ENCODE data around the gene KCNK2. TPM values are rescaled to one million over a fixed set of nuclear protein-coding genes. Genes with fewer than 3 reads are reported as not detected.

KCNK2 gene
- total RNA-seq, 1 experiment from 2014 or later, result 0.18 TPM

DNA sequence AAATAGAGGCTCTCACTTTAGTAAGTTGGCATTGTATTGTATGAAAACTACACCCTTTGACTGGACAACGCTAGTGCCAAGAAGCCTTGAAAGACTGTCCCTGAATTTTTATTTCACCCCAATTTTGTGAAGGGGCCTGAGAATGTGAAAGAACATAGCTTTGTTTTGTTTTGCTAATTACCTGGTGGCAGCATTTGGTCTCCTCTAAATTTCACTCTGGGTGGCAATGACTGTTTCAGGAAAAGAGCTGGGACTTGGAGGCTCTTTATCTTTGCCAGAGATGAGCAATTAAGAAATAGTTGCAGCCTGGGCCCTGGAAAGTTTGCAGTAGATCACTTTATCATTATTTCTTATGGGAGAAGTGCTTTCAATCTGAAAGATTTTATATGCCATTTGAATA, 117.6 kb downstream of the KCNK2 start:
- no peak for TF ChIP-seq CTCF (IDR thresholded peaks at IDR 0.05; ENCODE audit: insufficient read depth in 1 of 2, low read depth in 1 of 2, low read length in 1 of 2, severe bottlenecking in 1 of 2, unreplicated experiment in 1 of 2)
- ChIA-PET CTCF (no interaction called here), POLR2A (no interaction called here)
- Mint-ChIP-seq H3K27me3 (ENCODE audit: insufficient read depth, unreplicated experiment) (peaks cover 13% of the 10 kb centered on the region), H3K9me3 (ENCODE audit: unreplicated experiment) (no peaks in the 10 kb centered on the region), H3K36me3 (ENCODE audit: insufficient read depth, unreplicated experiment) (no peaks in the 10 kb centered on the region), H3K27ac (ENCODE audit: unreplicated experiment) (no peak overlapping the region), H3K4me3 (ENCODE audit: unreplicated experiment) (no peak overlapping the region), H3K4me1 (ENCODE audit: low read depth, unreplicated experiment) (no peaks in the 10 kb centered on the region)
- no peaks in the 10 kb centered on the region for H3K36me3 ChIP-seq (ENCODE audit: control insufficient read depth, insufficient read depth, low read length)
- BruUV-seq (replicated peaks), result no TSS peak
- H3K4me1 ChIP-seq, result no peaks in the 10 kb centered on the region
- no peak overlapping the region for H3K4me3 ChIP-seq (ENCODE audit: low read depth, low read length)
- intact Hi-C loops (cut with micrococcal nuclease; ENCODE audit: unreplicated experiment), result no loop called here
- H3K27me3 ChIP-seq (replicated peaks; ENCODE audit: control insufficient read depth, insufficient read depth, low read length), result no peaks in the 10 kb centered on the region; the same call in 1 of the 2 replicates
- H3K9me3 ChIP-seq, result no peaks in the 10 kb centered on the region
- DNase-seq, result no peak

DNA sequence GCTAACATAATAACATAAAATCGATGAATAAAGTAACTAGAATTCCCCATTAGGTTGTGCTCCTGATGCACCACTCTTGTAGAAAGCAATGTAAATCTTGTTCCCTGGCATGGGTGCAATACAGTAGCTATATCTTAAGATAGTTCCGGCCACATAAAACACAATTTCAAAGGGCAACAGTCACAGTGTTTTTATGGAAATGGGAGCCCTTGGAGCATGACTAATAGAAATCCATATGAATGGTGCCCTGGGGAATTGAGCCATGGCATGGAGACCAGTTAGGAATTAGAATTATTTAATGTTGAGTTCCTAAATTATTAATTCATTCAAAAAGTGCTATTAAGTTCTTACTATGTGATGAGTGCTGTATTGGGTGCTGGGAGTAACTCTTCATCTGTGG, 118.7 kb downstream of the KCNK2 start:
- no peak for TF ChIP-seq CTCF (IDR thresholded peaks at IDR 0.05; ENCODE audit: insufficient read depth in 1 of 2, low read depth in 1 of 2, low read length in 1 of 2, severe bottlenecking in 1 of 2, unreplicated experiment in 1 of 2)
- H3K4me1 Mint-ChIP-seq (ENCODE audit: low read depth, unreplicated experiment), result no peaks in the 10 kb centered on the region
- ChIA-PET POLR2A (no interaction called here), CTCF (no interaction called here)
- H3K4me1 ChIP-seq, result no peaks in the 10 kb centered on the region
- peaks cover 13% of the 10 kb centered on the region for H3K27me3 Mint-ChIP-seq (ENCODE audit: insufficient read depth, unreplicated experiment)
- H3K9me3 ChIP-seq, result no peaks in the 10 kb centered on the region
- no TSS peak for BruUV-seq (replicated peaks)
- H3K27ac Mint-ChIP-seq (ENCODE audit: unreplicated experiment), result no peak overlapping the region
- H3K36me3 ChIP-seq (ENCODE audit: control insufficient read depth, insufficient read depth, low read length), result no peaks in the 10 kb centered on the region
- no peaks in the 10 kb centered on the region for H3K9me3 Mint-ChIP-seq (ENCODE audit: unreplicated experiment)
- no peak overlapping the region for H3K4me3 ChIP-seq (ENCODE audit: low read depth, low read length)
- H3K4me3 Mint-ChIP-seq (ENCODE audit: unreplicated experiment), result no peak overlapping the region
- intact Hi-C loops (cut with micrococcal nuclease; ENCODE audit: unreplicated experiment), result no loop called here
- no peaks in the 10 kb centered on the region; the same call in 1 of the 2 replicates for H3K27me3 ChIP-seq (replicated peaks; ENCODE audit: control insufficient read depth, insufficient read depth, low read length)
- no peak for DNase-seq
- no peaks in the 10 kb centered on the region for H3K36me3 Mint-ChIP-seq (ENCODE audit: insufficient read depth, unreplicated experiment)

GRCh38 chr1:215202868-215203267, 120.3 kb downstream of the KCNK2 start:
- H3K27ac Mint-ChIP-seq (ENCODE audit: unreplicated experiment), result no peak overlapping the region
- CTCF ChIA-PET, result no interaction called here

More at GRCh38 chr1:215202868-215203267, 120.3 kb downstream of the KCNK2 start:
- peaks cover 13% of the 10 kb centered on the region for H3K27me3 Mint-ChIP-seq (ENCODE audit: insufficient read depth, unreplicated experiment)
- no peaks in the 10 kb centered on the region for H3K4me1 Mint-ChIP-seq (ENCODE audit: low read depth, unreplicated experiment)
- DNase-seq, result no peak
- H3K4me1 ChIP-seq, result no peaks in the 10 kb centered on the region
- H3K4me3 Mint-ChIP-seq (ENCODE audit: unreplicated experiment), result no peak overlapping the region
- H3K27me3 ChIP-seq (replicated peaks; ENCODE audit: control insufficient read depth, insufficient read depth, low read length), result no peaks in the 10 kb centered on the region
- no peaks in the 10 kb centered on the region for H3K36me3 ChIP-seq (ENCODE audit: control insufficient read depth, insufficient read depth, low read length)
- no TSS peak for BruUV-seq (replicated peaks)
- H3K4me3 ChIP-seq (ENCODE audit: low read depth, low read length), result no peak overlapping the region
- no peaks in the 10 kb centered on the region for H3K36me3 Mint-ChIP-seq (ENCODE audit: insufficient read depth, unreplicated experiment)
- intact Hi-C loops (cut with micrococcal nuclease; ENCODE audit: unreplicated experiment), result no loop called here
- H3K9me3 ChIP-seq, result no peaks in the 10 kb centered on the region
- no peak for TF ChIP-seq CTCF (IDR thresholded peaks at IDR 0.05; ENCODE audit: insufficient read depth in 1 of 2, low read depth in 1 of 2, low read length in 1 of 2, severe bottlenecking in 1 of 2, unreplicated experiment in 1 of 2)
- POLR2A ChIA-PET, result no interaction called here
- no peaks in the 10 kb centered on the region for H3K9me3 Mint-ChIP-seq (ENCODE audit: unreplicated experiment)
